GM10847 (cell line): ENCODE results near the gene AIFM3.

Source experiments
- POLR2A ChIP-seq: IDR thresholded peaks from 2 replicates; pipeline ENCODE4 v1.6.1; 2011; ENCODE audit not compliant: insufficient read length; ENCODE audit errors: extremely low read depth

Gene AIFM3

GRCh38 chr22:21020802-21021429 lies 53.9 kb downstream of the AIFM3 start:
- no peak for TF ChIP-seq POLR2A

GRCh38 chr22:21022507-21022906 lies 55.5 kb downstream of the AIFM3 start:
- no peak for TF ChIP-seq POLR2A

GRCh38 chr22:21022955-21023614 lies 56.0 kb downstream of the AIFM3 start:
- no peak for TF ChIP-seq POLR2A

GRCh38 chr22:21025266-21025665 lies 58.2 kb downstream of the AIFM3 start:
- no peak for TF ChIP-seq POLR2A

- TF ChIP-seq POLR2A: no peak
Observed at GRCh38 chr22:21025763-21026755, 59.0 kb downstream of the AIFM3 start.

- TF ChIP-seq POLR2A: no peak
Observed at GRCh38 chr22:21026783-21027692, 60.0 kb downstream of the AIFM3 start.

- TF ChIP-seq POLR2A: no peak
Observed at GRCh38 chr22:21028277-21029251, 61.5 kb downstream of the AIFM3 start.

- no peak for TF ChIP-seq POLR2A
Observed at GRCh38 chr22:21029486-21030025, 62.5 kb downstream of the AIFM3 start.

GRCh38 chr22:21030032-21030431 lies 63.0 kb downstream of the AIFM3 start:
- no peak for TF ChIP-seq POLR2A
